HAP-1 (cell line): ENCODE results near the gene HOXD4.

Experiments
- DNase-seq, 2 experiments: peaks; one replicate each; pipeline ENCODE4 v3.0.0-alpha.2; 2016 to 2020; ENCODE audit warnings: low spot score in 2 of 2
- H3K27me3 ChIP-seq: fragments of 250-450 bp; sonication (Bioruptor Pico); 2 replicates; pipeline ENCODE4 v1.5.1; 2020; ENCODE audit warnings: low read depth, mild to moderate bottlenecking, moderate library complexity
- H3K36me3 ChIP-seq: fragments of 250-450 bp; sonication (Bioruptor Pico); replicated peaks from 2 replicates; pipeline ENCODE4 v1.5.1; 2020; ENCODE audit warnings: mild to moderate bottlenecking
- H3K4me1 ChIP-seq: fragments of 250-450 bp; sonication (Bioruptor Pico); 2 replicates; pipeline ENCODE4 v1.5.1; 2020; ENCODE audit warnings: mild to moderate bottlenecking
- H3K4me3 ChIP-seq: fragments of 250-450 bp; sonication (Bioruptor Pico); 2 replicates; pipeline ENCODE4 v1.5.1; 2020; ENCODE audit warnings: mild to moderate bottlenecking, moderate library complexity
- H3K9me3 ChIP-seq: fragments of 250-450 bp; sonication (Bioruptor Pico); 2 replicates; pipeline ENCODE4 v1.5.1; 2020; ENCODE audit warnings: mild to moderate bottlenecking, moderate library complexity
- in situ Hi-C: fragments of 300-500 bp; cut with MboI; formaldehyde crosslinking; loops from 3 replicates; pipeline ENCODE4 v1.14.3; 2020; ENCODE audit warnings: low sequenced_read_pairs, inconsistent platforms, mixed read lengths

HOXD4 gene

GRCh38 chr2:176193048-176193447, 41.7 kb downstream of the HOXD4 start:
- in situ Hi-C loops: no loop called here
- no peaks in the 10 kb centered on the region for H3K9me3 ChIP-seq
- H3K4me3 ChIP-seq: no peak overlapping the region
- no peaks in the 10 kb centered on the region for H3K36me3 ChIP-seq
- no peak for DNase-seq
- H3K27me3 ChIP-seq: peaks cover 4% of the 10 kb centered on the region
- H3K4me1 ChIP-seq: no peaks in the 10 kb centered on the region; the same call in 1 of the 2 replicates

GRCh38 chr2:176199902-176200301, 48.6 kb downstream of the HOXD4 start:
- in situ Hi-C loops: no loop called here
- Histone ChIP-seq H3K4me3 (no peak overlapping the region), H3K9me3 (no peaks in the 10 kb centered on the region), H3K4me1 (no peaks in the 10 kb centered on the region), H3K36me3 (no peaks in the 10 kb centered on the region), H3K27me3 (no peaks in the 10 kb centered on the region)
- no peak for DNase-seq

GRCh38 chr2:176200971-176201370, 49.6 kb downstream of the HOXD4 start:
- Histone ChIP-seq H3K4me3 (no peak overlapping the region), H3K36me3 (no peaks in the 10 kb centered on the region), H3K9me3 (no peaks in the 10 kb centered on the region), H3K4me1 (no peaks in the 10 kb centered on the region), H3K27me3 (no peaks in the 10 kb centered on the region)
- no peak for DNase-seq
- in situ Hi-C loops: no loop called here

GRCh38 chr2:176202491-176202890, 51.1 kb downstream of the HOXD4 start:
- Histone ChIP-seq H3K36me3 (no peaks in the 10 kb centered on the region), H3K9me3 (no peaks in the 10 kb centered on the region), H3K27me3 (no peaks in the 10 kb centered on the region), H3K4me3 (no peak overlapping the region), H3K4me1 (no peaks in the 10 kb centered on the region)
- in situ Hi-C loops: no loop called here
- no peak for DNase-seq
